ENCODE results near the gene CALM1. TPM values are rescaled to one million over a fixed set of nuclear protein-coding genes. Genes with fewer than 3 reads are reported as not detected.
A peak's percentile ranks its signal among the peaks of the same experiment; 100 is the strongest.

Gene CALM1
- total and polyA plus RNA-seq, 2 experiments from 2014 or later, result 405 to 862 TPM

- Histone ChIP-seq H3K27ac (no peak overlapping the region), H3K9me2 (replicated peaks; ENCODE audit: insufficient read depth) (no peaks in the 10 kb centered on the region), H3K9me3 (ENCODE audit: low read depth) (no peaks in the 10 kb centered on the region), H3K36me3 (replicated peaks; ENCODE audit: insufficient read depth, low read depth) (no peaks in the 10 kb centered on the region), H4K20me1 (ENCODE audit: insufficient read depth, poor library complexity, severe bottlenecking) (peaks cover 66% of the 10 kb centered on the region), H3K27me3 (no peaks in the 10 kb centered on the region), H3K4me3 (no peak overlapping the region), H2AFZ (no peak overlapping the region), H3K79me2 (peaks cover 62% of the 10 kb centered on the region), H3K4me2 (peak overlapping the region; percentile 55), H3K4me1 (ENCODE audit: insufficient read depth) (peaks cover 9% of the 10 kb centered on the region)
- TF ChIP-seq CTCF (IDR thresholded peaks at IDR 0.05; ENCODE audit: poor library complexity) (no peak), EZH2 (IDR thresholded peaks at IDR 0.05; ENCODE audit: borderline replicate concordance) (no peak), EZH2phosphoT487 (IDR thresholded peaks at IDR 0.05; ENCODE audit: low read depth, severe bottlenecking, unreplicated experiment) (no peak)
- 89% methylated on average over 7 of the region's 7 CpGs for WGBS (ENCODE audit: low lambda C conversion rate, missing lambda C conversion rate)
- no peak for DNase-seq (ENCODE audit: low spot score)
Measured at GRCh38 chr14:90400904-90401561, 4.2 kb downstream of the CALM1 start.

- Histone ChIP-seq H2AFZ (no peak overlapping the region), H3K27me3 (no peaks in the 10 kb centered on the region), H3K9me2 (replicated peaks; ENCODE audit: insufficient read depth) (no peaks in the 10 kb centered on the region), H3K4me3 (no peak overlapping the region), H3K4me1 (ENCODE audit: insufficient read depth) (peaks cover 9% of the 10 kb centered on the region), H3K4me2 (no peak overlapping the region), H3K9me3 (ENCODE audit: low read depth) (no peaks in the 10 kb centered on the region), H3K79me2 (peaks cover 61% of the 10 kb centered on the region), H4K20me1 (ENCODE audit: insufficient read depth, poor library complexity, severe bottlenecking) (peaks cover 66% of the 10 kb centered on the region), H3K27ac (no peak overlapping the region), H3K36me3 (replicated peaks; ENCODE audit: insufficient read depth, low read depth) (no peaks in the 10 kb centered on the region)
- WGBS (ENCODE audit: low lambda C conversion rate, missing lambda C conversion rate), result 95% methylated on average over 7 of the region's 7 CpGs
- no peak for DNase-seq (ENCODE audit: low spot score)
- TF ChIP-seq CTCF (IDR thresholded peaks at IDR 0.05; ENCODE audit: poor library complexity) (no peak), EZH2phosphoT487 (IDR thresholded peaks at IDR 0.05; ENCODE audit: low read depth, severe bottlenecking, unreplicated experiment) (no peak), EZH2 (IDR thresholded peaks at IDR 0.05; ENCODE audit: borderline replicate concordance) (no peak)
Measured at GRCh38 chr14:90402016-90402415, 5.2 kb downstream of the CALM1 start.

DNA sequence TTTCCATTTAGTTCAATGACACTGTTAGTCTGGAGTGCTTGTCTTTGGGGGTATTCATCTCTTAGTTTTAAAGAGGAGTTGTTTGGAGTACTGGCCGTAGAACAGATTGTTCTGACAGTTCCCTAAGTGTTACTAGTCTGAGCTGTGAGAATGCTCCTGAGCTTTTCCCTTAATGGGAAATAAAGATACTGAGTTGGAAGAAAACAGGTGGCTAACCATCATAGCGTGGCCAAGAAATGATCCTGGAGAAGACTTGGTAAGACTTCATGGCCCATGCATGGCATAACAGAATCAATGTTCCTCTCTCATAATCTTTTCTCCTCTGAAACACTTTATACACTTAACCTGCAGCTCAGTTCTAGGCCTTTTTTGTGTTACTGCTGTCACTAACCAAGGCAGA lies 6.2 kb downstream of the CALM1 start:
- Histone ChIP-seq H3K4me3 (no peak overlapping the region), H3K9me2 (replicated peaks; ENCODE audit: insufficient read depth) (no peaks in the 10 kb centered on the region), H3K4me1 (ENCODE audit: insufficient read depth) (peaks cover 9% of the 10 kb centered on the region), H3K4me2 (no peak overlapping the region), H2AFZ (no peak overlapping the region), H3K27me3 (no peaks in the 10 kb centered on the region), H3K79me2 (peaks cover 51% of the 10 kb centered on the region), H3K27ac (no peak overlapping the region), H3K9me3 (ENCODE audit: low read depth) (no peaks in the 10 kb centered on the region), H4K20me1 (ENCODE audit: insufficient read depth, poor library complexity, severe bottlenecking) (peaks cover 56% of the 10 kb centered on the region), H3K36me3 (replicated peaks; ENCODE audit: insufficient read depth, low read depth) (no peaks in the 10 kb centered on the region)
- no peak for DNase-seq (ENCODE audit: low spot score)
- WGBS (ENCODE audit: low lambda C conversion rate, missing lambda C conversion rate), result 96% methylated on average over 2 of the region's 2 CpGs
- no peak for TF ChIP-seq EZH2phosphoT487 (IDR thresholded peaks at IDR 0.05; ENCODE audit: low read depth, severe bottlenecking, unreplicated experiment)
- TF ChIP-seq EZH2 (IDR thresholded peaks at IDR 0.05; ENCODE audit: borderline replicate concordance), result no peak
- TF ChIP-seq CTCF (IDR thresholded peaks at IDR 0.05; ENCODE audit: poor library complexity), result no peak

Measured in hepatocyte (in vitro differentiated cells).